GM21390 (cell line): ENCODE results near the gene EHMT1.
"Not testable (repeated sequence)": the region's sequence is repeated elsewhere in the genome, so short reads cannot be mapped to it uniquely, and the experiment has no call there.

Experiments
- ATAC-seq: cut with Tn5 transposase; IDR thresholded peaks from one replicate; pipeline ENCODE4 v1.9.1; 2021; ENCODE audit not compliant: unreplicated experiment

EHMT1 gene

GRCh38 chr9:137838576-137838975 is 219.8 kb downstream of the EHMT1 start:
- no peak for ATAC-seq

GRCh38 chr9:137843355-137843754 is 224.6 kb downstream of the EHMT1 start:
- no peak for ATAC-seq

GRCh38 chr9:137851516-137852267 is 232.9 kb downstream of the EHMT1 start:
- ATAC-seq = no peak

- no peak for ATAC-seq
These were observed 234.7 kb downstream of the EHMT1 start for GRCh38 chr9:137853392-137853995.

- no peak for ATAC-seq
These were observed 241.6 kb downstream of the EHMT1 start for GRCh38 chr9:137860361-137860760.

- ATAC-seq = no peak
These were observed 246.9 kb downstream of the EHMT1 start for GRCh38 chr9:137865581-137866145.

GRCh38 chr9:137866226-137867141 is 247.7 kb downstream of the EHMT1 start:
- no peak for ATAC-seq

- ATAC-seq = no peak
These were observed 251.6 kb downstream of the EHMT1 start for GRCh38 chr9:137870432-137870831.

- ATAC-seq = no peak
These were observed 253.5 kb downstream of the EHMT1 start for GRCh38 chr9:137872296-137872695.

GRCh38 chr9:137873408-137873807 is 254.6 kb downstream of the EHMT1 start:
- ATAC-seq = no peak

GRCh38 chr9:137873858-137874362 is 255.1 kb downstream of the EHMT1 start:
- ATAC-seq = no peak

- ATAC-seq = no peak
These were observed 256.5 kb downstream of the EHMT1 start for GRCh38 chr9:137875354-137875753.

- no peak for ATAC-seq
These were observed 257.0 kb downstream of the EHMT1 start for GRCh38 chr9:137875846-137876245.

GRCh38 chr9:137876269-137876668 is 257.5 kb downstream of the EHMT1 start:
- ATAC-seq = no peak

- no peak for ATAC-seq
These were observed 258.1 kb downstream of the EHMT1 start for GRCh38 chr9:137876781-137877386.

GRCh38 chr9:137877506-137878122 is 258.8 kb downstream of the EHMT1 start, which contains the start of gene CACNA1B:
TSS of gene CACNA1B (plus strand) at chr9:137877782. CDS start at chr9:137877934, 152 bp downstream.
- ATAC-seq = not testable (repeated sequence)

- no peak for ATAC-seq
These were observed 259.5 kb downstream of the EHMT1 start for GRCh38 chr9:137878146-137878941.

GRCh38 chr9:137879052-137879451 is 260.2 kb downstream of the EHMT1 start:
- no peak for ATAC-seq

- no peak for ATAC-seq
These were observed 260.9 kb downstream of the EHMT1 start for GRCh38 chr9:137879566-137880150.
